ENCODE results near the gene PPIL6.

PPIL6 gene

DNA sequence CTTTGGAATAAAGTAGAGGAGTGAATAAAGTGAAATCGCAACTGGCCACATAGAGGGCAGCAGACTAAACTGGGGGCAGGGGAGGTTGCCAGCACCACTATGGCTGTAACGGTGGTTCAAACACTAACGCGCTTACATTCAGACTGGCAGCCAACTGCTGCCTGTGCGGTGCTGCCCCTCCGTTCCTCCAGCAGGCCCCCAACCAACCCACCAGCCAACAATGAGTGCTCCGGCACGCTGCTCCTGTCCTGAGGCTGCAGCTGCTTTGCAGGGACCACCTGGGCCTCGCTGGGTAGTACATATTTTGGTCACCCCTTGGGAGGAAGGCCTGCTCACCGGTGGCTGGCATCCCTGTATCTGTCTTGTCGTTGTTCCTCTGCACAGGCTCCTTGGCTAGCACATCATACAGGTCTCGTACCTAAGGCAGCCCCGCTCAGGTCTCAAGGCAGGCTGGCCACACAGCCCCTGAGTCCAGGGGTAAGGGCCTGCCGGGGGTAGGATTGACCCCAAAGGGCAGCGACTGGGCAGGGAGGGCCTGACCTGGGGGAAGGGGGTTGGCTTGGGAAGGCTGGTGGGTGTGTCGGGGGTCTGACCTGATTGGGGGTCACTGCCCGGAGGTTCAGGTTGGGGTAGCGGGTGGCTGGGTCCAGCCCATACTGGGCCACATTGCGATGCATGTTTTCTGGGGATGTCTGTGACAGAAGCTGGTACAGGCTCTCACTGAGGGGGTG is 8.8 kb upstream of the PPIL6 start:
- no peak for FAIRE-seq

DNA sequence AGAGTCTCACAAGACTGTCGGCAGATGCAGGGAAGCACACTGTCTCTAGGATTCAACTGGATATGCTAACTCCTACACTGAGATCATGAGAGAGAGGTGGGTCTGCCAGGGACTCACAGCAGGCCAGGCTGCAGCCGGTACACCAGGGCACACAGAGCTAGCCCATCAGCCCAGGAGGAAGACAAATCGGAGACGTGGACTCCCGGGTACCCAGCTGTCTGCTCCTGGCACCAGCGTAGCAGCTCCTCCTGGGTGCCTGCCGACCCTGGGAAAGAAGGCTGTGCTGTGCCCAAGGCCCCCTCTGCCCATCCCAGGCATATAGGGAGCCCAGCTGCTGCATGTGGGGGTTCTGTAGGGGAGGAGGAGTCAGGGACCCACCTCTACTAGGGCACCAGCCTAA is 8.2 kb upstream of the PPIL6 start:
- no peak for FAIRE-seq

DNA sequence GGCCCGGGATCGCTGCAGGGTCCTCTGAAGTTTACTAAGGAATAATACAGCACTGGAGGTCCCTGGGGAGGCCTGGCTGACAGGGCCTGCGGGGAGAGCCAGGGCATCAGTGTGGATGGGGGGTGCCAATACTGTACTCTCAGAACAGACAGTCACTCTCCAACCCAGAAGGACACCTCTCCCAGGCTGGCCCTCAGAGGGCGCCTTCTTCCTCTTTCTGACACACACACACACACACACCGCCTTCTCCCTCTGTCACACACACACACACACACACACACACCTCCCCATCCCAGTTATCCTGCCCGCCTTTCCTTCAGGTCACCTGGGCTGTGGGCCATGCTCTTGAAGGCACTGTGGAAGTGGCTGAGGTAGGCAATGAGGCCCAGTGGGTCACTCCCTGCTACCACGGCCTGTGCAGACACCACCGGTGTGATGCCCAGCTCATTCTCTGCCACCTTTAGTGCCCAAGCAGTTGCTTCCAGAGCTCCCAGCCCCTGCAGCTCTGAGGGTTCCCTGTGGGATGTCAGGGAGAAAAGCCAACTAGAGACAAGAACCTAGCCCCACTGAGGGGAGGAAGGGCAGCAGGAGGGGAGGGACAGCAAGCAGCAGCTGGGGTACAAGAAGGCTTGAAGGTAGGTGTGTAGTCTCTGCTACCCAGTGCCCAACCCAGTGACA is 7.6 kb upstream of the PPIL6 start:
- FAIRE-seq, result no peak

DNA sequence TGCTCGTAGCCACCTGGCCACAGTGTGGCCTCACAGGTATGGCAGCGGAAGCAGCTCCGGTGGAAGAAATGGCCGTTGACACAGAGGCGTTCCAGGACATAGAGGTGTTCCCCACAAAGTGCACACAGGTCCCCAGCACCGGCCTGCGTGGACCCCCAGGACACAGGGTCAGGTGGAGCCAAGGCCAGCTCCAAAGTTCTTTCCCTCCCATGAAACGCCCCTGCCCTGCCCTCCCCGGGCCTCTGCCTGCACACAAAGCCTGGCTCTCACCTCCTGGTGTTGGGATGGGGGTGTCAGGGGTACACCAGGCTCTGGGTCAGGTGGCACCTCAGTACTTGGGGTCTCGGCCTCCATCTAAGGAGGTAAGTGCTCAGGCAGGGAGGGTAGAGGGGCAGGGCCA is 6.7 kb upstream of the PPIL6 start:
- FAIRE-seq, result no peak

DNA sequence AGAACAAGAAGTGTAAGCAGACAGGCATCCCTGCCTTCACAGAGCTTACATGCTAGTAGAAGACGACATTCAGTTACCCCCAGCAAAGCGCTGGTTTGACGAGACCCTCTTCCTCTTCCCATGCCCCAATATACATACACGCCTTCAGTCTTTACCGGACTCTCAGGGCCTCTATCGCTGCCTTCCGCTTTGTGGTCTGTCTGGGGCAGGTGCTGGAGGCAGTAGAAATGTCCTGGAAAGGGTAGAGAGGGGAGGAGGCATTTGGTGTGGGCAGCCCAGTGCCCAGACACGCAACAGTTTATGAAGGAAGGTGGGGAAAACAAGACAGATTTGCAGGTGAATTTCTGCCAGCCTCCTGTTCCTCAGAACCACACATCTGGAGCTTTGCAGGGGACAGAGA is 6.1 kb upstream of the PPIL6 start:
- FAIRE-seq, result no peak

DNA sequence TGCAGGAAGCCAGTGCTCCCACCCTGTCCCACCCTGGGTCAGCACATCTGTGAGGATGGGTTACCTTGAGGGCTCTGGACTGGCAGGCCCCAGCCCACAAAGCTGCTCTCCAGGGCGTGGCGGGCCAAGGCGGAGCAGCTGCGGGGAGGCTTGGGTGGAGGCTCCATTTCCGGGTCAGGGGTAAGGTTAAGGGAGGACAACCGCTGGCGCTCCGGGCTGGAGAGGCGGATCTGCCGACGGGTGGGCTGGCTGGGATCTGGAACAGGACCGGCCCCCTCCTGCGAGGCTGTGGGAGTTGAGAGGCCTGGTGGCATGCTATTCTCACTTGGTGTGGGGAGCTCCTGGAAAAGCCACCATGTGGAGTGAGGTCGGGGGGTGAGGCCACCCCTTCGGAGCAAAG is 5.6 kb upstream of the PPIL6 start:
- FAIRE-seq, result no peak

DNA sequence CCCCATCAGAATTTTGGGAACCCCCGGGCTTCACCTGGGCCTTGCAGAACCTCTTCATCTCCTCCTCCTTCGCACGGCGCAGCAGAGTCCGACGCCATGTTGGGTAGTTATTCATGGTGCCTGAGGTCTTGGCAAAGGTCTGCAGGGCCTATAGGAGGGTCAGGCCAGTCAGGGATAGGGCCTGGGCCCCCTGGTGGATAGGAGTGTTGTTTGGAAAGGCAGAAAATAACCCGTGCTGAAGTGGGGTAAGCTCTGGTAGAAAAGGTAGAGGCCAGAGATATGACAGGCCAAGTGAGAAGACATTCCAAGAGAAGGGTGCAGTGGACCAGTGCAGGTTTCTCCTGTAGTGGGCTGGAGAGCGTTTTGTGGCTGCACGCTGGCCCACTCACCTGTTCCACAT is 5.0 kb upstream of the PPIL6 start:
- no peak for FAIRE-seq

DNA sequence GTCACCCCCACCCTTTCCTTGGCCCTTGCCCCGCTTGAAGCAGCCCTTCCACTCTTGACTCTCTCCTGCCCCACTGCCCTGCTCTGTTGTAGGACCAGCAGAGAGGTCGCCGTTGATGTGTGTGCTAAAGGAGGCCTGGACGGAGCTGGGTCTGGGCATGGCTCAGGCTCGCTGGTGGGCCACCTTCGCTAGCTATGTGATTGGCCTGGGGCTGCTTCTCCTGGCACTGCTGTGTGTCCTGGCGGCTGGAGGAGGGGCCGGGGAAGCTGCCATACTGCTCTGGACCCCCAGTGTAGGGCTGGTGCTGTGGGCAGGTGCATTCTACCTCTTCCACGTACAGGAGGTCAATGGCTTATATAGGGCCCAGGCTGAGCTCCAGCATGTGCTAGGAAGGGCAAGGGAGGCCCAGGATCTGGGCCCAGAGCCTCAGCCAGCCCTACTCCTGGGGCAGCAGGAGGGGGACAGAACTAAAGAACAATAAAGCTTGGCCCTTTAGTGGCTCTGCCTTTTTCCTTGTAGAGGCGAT is 3.1 kb upstream of the PPIL6 start:
- no peak for FAIRE-seq

DNA sequence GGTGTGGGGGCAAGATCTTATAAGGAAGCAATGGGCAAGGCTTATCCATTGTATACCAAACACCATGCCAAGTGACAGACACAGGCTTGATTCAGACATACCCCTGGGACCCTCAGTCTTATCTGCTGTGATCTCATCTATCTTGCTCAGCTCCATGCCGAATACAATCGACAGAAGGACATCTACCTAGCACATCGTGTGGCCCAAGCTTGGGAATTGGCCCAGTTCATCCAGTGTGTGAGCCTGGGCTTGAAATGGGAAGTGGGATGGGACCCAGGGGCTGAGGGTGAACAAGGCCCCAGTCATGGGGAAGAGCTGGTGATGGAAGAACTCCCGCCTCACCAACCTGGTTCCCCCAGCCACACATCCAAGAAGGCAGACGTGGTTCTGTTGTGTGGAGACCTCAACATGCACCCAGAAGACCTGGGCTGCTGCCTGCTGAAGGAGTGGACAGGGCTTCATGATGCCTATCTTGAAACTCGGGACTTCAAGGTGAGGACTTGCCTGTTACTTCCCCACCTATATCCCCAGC is 2.0 kb upstream of the PPIL6 start:
- no peak for FAIRE-seq

DNA sequence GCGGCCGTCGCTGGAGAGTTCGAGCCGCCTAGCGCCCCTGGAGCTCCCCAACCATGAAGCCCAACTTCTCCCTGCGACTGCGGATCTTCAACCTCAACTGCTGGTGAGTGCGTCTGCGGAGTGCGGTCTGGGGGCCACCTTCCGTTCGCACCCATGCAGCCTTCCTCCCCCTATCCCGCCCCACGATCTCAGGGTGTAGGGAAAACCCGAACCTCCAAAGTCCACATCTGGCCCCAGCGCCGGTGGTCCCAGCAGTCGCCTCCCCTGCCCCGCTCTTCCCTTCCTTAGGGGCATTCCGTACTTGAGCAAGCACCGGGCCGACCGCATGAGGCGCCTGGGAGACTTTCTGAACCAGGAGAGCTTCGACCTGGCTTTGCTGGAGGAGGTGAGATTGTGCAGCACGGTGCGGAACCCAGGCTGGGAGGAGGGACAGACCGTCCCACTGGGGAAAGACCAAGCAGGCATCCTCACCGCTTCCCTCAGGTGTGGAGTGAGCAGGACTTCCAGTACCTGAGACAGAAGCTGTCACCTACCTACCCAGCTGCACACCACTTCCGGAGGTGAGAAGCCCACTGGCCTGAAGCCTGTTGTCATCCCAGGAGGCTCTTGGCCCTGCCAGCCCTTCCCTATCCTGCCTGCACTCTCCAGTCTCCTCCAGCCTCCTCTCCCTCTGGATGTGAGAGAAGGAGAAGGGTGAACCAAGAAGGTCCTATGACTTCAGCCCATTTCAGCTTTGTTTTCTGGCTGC is 815 bp upstream of the PPIL6 start:
- no peak for FAIRE-seq

DNA sequence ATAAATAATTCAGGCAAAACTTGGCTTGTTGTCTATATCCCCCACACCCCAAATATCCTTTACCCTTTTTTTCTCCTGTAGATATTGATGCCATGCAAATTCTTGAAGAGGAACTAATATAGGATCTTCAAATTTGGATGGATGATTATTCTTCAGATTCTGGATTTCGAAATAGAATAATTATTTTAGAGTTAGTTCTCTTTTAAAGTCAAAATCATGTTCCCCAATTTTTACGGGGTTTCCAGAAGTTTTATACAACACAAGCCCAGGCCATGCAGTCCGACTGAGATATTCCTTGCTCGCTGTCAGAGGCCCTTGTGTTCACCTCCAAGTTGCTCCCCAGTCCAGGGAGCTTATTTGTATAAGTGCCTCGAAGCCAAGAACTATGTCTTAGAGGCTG is 4.4 kb downstream of the PPIL6 start:
- no peak for FAIRE-seq

DNA sequence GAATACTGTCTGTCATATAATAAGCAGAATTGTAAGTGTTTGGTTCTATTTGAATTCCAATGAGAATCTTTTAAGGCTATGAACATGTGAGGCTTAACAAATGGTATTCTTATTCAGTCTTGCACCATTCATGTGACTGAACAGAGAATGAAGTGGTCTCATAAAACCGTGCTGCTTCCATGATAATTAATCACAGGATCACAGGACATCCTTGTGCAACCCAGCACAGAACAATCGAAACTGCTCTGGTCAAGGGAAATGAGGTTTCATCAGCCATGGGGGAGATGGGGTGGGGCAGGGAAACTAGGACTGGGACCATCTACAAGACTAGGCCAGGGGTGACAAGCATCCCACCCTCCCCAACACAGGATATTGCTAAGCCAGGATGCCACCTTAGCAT is 6.0 kb downstream of the PPIL6 start:
- no peak for FAIRE-seq

DNA sequence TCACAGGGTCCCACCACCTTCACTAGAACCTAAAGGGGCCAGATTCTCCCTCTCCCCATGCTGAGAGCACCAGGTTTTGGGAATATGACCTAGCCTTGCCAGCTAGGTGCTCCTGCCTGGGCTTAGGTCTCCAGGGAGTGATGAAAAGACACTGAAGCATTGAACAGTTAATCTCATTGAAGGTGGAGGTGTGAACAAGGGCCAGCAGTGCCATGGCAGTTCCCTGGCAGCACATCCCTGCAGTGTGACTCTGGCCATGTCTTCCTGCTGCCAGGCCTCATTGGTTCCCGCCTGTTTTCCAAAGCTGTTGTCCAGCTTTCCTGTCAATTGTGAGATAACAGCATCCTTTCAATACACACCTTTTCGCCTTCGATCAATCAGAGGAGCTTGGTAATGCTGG is 10.9 kb downstream of the PPIL6 start:
- FAIRE-seq, result no peak

DNA sequence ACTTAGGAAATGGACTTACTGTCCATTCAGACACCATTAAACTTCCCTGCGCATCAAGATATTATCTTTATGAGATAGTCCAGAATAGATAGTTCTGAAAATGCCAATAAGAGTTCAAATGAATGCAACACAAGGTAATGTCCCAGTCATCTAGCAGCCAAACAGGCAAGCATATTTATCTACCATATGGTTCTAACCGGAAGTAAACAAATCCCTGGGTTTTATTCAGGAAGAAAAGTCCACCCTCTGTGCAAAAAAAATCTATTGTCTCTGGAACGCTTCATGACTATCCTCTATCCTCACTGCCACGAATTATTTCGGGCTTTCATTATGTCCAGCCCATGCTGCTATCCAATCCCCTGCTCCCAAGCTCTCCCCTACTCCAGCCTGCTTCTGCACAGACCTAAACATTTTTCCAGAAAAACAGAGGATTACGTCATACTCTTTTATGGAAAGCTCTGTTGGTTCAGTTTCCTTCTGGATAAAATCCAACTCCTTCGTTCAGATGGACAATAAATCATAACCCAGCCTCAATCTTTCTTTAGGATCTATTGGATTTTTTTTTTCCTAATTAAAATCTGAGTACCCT is 11.4 kb downstream of the PPIL6 start:
- FAIRE-seq, result no peak

DNA sequence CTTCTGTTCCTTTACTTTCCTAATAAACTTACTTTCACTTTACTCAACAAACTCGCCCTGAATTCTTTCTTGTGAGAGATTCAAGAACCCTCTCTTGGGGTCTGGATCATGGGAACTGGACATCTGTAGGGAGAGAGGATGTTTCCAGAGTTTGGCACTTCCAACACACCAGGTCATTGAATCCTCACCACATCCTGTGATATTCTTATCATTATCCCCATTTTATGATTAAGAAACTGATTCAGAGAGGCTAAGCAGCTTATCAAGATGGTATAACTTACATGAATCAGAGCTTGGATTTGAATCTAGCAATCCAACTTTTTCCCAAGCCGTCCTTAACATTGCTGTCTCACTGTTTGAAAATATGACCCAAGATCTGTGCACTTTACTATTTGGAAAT is 15.5 kb downstream of the PPIL6 start:
- FAIRE-seq, result no peak

DNA sequence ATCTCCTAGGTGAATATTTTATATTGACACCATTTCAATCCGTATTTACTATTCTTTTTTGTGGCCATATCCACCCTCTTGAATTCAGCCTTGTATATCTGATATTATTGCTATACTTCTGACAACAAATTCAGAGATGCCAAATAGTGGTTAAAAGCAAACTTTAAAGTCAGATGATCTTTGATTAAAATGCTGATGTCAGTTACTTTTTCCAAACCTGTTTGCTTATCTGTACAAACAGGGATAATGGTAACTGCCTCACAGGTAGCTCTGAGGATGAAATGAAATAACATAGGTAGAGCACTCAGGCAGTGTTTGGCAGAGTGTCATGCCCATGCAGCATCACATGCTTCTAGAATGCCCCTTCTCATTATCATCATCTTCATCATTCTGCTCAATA is 19.2 kb downstream of the PPIL6 start:
- FAIRE-seq, result no peak

DNA sequence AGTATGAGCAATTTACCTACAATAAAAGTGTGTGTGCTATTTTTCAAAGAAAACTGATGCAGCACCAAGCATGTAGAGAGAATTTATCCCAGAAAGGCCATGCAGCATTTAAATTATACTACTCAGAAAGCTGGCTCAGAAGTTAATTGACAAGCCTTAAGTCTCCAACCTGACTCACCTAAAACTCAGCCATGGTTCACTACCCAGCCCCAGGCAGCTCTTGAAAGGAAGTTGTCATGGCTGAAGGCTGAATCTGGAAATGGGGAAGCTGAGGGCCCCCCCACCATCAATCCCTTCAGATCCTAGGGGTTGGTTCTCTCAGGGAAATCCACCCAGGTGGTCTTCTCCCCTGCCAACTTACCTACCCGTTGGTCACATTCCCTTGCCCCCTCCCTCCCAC is 19.7 kb downstream of the PPIL6 start:
- FAIRE-seq, result no peak

DNA sequence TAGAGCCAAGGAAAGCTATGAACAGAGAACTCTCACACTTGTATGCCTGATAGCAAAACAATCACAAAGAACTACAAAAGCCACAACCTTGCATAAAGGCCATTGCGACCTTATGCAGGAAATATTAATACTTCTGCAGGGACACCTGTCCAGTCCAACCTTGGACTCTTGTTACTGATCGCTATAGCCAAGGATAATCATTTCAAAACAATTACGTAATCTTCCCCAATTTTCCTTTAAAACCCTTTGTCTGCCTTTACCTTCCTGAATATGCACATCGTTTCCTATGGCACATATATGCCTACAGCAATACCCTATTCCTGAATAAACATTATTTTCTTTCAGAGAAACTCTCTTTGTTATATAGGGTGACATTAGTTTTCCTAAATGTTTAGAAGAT is 22.8 kb downstream of the PPIL6 start:
- no peak for FAIRE-seq

DNA sequence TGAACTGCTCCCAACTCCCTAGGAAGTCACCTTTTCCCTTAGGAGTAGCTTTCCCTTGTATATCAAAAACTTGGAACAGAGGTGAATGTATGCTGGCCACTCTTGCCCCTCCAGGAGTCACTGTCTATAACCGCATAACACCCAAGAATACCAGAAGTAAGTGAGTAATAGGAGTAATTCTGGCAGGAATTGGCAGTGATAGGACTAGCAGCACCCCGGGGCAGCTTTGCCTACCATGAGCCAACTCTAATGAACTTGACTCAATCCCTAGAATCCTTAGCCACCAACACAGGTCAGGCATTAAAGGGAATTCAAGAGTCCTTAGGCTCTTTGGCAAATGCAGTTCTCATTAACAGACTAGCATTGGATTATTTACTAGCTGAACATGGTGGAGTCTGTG is 29.4 kb downstream of the PPIL6 start:
- FAIRE-seq, result no peak

DNA sequence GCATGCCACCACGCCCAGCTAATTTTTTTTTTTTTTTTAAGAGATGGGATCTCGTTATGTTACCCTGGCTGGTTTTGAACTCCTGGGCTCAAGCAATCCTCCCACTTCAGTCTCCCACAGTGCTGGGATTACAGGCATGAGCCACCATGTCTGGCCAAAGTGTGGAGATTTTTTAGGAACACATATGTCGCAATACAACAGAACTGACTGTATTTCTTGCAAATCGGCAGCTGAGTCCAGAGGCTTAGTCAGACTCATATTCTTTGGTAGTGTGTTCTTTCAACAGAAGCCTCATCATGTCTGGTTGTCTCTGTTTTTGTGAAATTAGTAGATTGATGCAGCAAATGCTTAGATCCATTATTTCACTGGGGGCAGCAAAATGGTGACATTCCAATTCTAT is 34.2 kb downstream of the PPIL6 start:
- no peak for FAIRE-seq

DNA sequence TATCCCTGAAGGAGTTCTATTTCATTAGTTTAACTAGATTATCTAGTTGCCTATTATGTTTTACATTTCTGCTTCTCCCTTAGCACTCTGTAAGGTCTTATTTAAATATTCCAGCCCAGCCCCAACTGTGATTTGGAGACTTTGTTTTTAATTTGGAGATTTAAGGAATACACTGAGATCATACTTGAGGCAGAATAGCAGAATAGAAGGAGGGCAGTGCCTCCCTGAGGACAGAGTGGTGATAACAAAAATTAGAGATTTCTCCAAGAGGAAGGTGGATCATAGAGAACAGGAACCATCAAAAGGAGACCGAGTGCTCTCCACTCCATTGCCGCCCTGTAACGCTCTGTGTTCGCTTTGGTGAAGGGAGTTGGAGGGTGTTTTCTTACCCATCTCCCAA is 43.4 kb downstream of the PPIL6 start:
- FAIRE-seq, result no peak

DNA sequence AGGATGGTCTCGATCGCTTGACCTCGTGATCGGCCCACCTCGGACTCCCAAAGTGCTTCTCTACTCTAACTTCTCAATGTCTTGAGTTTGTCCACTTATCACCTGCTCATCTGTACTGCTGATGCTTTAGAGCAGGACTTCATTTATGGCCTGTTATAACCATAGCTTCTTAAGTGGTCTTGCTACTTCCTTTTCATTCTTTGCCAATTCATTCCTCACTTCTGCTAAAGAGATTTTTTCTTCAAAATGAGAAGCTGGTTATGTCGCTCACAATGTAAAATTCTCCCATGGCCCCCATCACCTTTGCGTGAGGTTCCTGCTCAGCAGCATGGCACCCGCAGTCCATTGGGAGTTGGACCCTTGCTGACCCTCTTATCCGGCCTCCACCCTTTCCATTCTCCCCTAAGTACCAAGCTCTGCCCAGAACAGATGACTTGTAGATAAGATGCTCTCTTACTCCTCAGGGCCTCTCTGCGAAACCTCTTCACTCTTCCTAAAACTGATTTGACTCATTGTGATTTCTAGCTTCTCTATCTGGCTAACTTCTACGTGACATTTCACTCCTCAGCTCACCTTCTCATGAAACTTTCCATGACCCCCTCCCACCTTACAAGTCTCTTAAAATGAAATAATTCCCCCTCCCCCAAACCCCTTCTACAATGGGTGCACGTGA is 44.2 kb downstream of the PPIL6 start:
- no peak for FAIRE-seq

DNA sequence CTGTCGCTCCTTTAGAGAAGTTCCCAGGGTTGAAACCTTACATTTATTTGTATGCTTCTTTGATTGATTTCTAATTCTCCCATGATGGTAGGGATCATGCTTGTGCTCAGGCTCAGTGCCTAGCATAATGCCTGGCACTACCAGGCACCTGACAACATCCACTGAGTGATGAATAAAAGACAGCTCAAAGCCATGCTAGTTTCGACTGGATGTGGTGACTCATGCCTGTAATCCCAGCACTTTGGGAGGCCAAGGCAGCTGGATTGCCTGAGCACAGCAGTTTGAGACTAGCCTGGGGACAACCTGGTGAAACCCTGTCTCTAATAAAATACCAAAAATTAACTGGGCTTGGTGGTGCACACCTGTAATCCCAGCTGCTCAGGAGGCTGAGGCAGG is 46.5 kb downstream of the PPIL6 start:
- no peak for FAIRE-seq

All from endometrium (tissue), 2 donors.